H1 (cell line): ENCODE measurements around the gene ASH1L. TPM values are rescaled to one million over a fixed set of nuclear protein-coding genes. Genes with fewer than 3 reads are reported as not detected.

Source experiments
- CTCF ChIA-PET: fragments of 300-600 bp; sonication (Branson Sonifier 250); formaldehyde crosslinking; loops from one replicate; lab custom pipeline; 2021; ENCODE audit not compliant: partially characterized antibody; lab: Charles Lee
- POLR2A ChIA-PET: fragments of 300-600 bp; sonication (Branson Sonifier 250); formaldehyde crosslinking; loops from one replicate; lab custom pipeline; 2021; ENCODE audit warnings: inconsistent platforms; ENCODE audit not compliant: partially characterized antibody; lab: Charles Lee
- DNase-seq, 2 experiments: peaks; one replicate each; pipeline versions ENCODE4 v3.0.0 to v3.0.0-alpha.2; 2010 to 2022; ENCODE audit warnings: low spot score in 2 of 2, low read depth in 1 of 2, mixed read lengths in 1 of 2
- FAIRE-seq: peaks from 2 replicates; lab custom pipeline; 2011; peaks lifted over from hg19 to GRCh38; lab: Jason Lieb, UNC
- H2AFZ ChIP-seq: 2 replicates; pipeline ENCODE4 v1.8.1; 2012; ENCODE audit warnings: low read length, inconsistent platforms
- H2AK5ac ChIP-seq: 2 replicates; pipeline ENCODE4 v1.6.1; 2013; ENCODE audit warnings: low read depth, low read length
- H2BK120ac ChIP-seq: replicated peaks from 2 replicates; pipeline ENCODE3; 2013; ENCODE audit warnings: low read depth, low read length, inconsistent platforms
- H2BK12ac ChIP-seq: 2 replicates; pipeline ENCODE4 v1.6.1; 2013; ENCODE audit warnings: low read depth, low read length
- H2BK15ac ChIP-seq: 2 replicates; pipeline ENCODE4 v1.6.1; 2013; ENCODE audit warnings: low read length
- H2BK20ac ChIP-seq: 2 replicates; pipeline ENCODE4 v1.6.1; 2013; ENCODE audit warnings: low read length
- H2BK5ac ChIP-seq: 2 replicates; pipeline ENCODE4 v1.6.1; 2013; ENCODE audit warnings: low read depth, low read length
- H3K14ac ChIP-seq: 2 replicates; pipeline ENCODE4 v1.6.1; 2013; ENCODE audit warnings: inconsistent platforms; ENCODE audit not compliant: insufficient read length
- H3K18ac ChIP-seq: 2 replicates; pipeline ENCODE4 v1.6.1; 2013; ENCODE audit warnings: low read length; ENCODE audit errors: extremely low read depth
- H3K23ac ChIP-seq: 2 replicates; pipeline ENCODE4 v1.6.1; 2013; ENCODE audit warnings: inconsistent platforms; ENCODE audit not compliant: insufficient read length
- H3K23me2 ChIP-seq: 2 replicates; pipeline ENCODE4 v1.6.1; 2013; ENCODE audit warnings: low read depth, low read length
- H3K27ac ChIP-seq: 2 replicates; pipeline ENCODE4 v1.6.1; 2011; ENCODE audit warnings: low read depth, low read length, inconsistent platforms
- H3K27me3 ChIP-seq, 4 experiments: replicated peaks in 1 of 4; 1 replicate in 1 of 4; 2 replicates in 3 of 4; pipeline versions ENCODE4 v1.6.1 to v1.8.1; 2011 to 2013; ENCODE audit warnings: low read length in 3 of 4, mild to moderate bottlenecking in 3 of 4, inconsistent platforms in 2 of 4, mixed read lengths in 2 of 4, moderate library complexity in 1 of 4; ENCODE audit not compliant: control insufficient read depth in 3 of 4, insufficient read depth in 3 of 4; ENCODE audit errors: extremely low read depth in 1 of 4
- H3K36me3 ChIP-seq, 4 experiments: 2 replicates each; pipeline versions ENCODE4 v1.6.1 to v1.8.1; 2011 to 2013; ENCODE audit warnings: mild to moderate bottlenecking in 4 of 4, low read length in 3 of 4, moderate library complexity in 2 of 4, control low read depth in 1 of 4, inconsistent platforms in 1 of 4; ENCODE audit not compliant: insufficient read depth in 4 of 4, control insufficient read depth in 2 of 4
- H3K4ac ChIP-seq: replicated peaks from 2 replicates; pipeline ENCODE3; 2013; ENCODE audit warnings: low read length, low read depth, mixed read lengths, inconsistent platforms; ENCODE audit not compliant: insufficient read length
- H3K4me1 ChIP-seq, 4 experiments: replicated peaks in 1 of 4; 1 replicate in 1 of 4; 2 replicates in 3 of 4; pipeline versions ENCODE4 v1.6.1 to v1.8.1; 2011 to 2013; ENCODE audit warnings: low read length in 3 of 4, inconsistent platforms in 2 of 4, mixed read lengths in 1 of 4; ENCODE audit not compliant: insufficient read depth in 4 of 4, control insufficient read depth in 3 of 4
- H3K4me2 ChIP-seq, 2 experiments: 2 replicates each; pipeline versions ENCODE4 v1.6.1 to v1.8.1; 2011 to 2013; ENCODE audit warnings: low read depth in 2 of 2, low read length in 2 of 2, control low read depth in 1 of 2, inconsistent platforms in 1 of 2, mild to moderate bottlenecking in 1 of 2; ENCODE audit not compliant: insufficient read depth in 1 of 2
- H3K4me3 ChIP-seq, 4 experiments: fragments of 200-600, 300-600 bp in 1 of 4; sonication (generic), shearing (Covaris generic), sonication (Bioruptor Twin) in 1 of 4; 2 replicates each; pipeline versions ENCODE4 v1.5.1 to v1.8.1; 2011 to 2016; ENCODE audit warnings: low read length in 4 of 4, low read depth in 3 of 4, control low read depth in 2 of 4, inconsistent platforms in 2 of 4, mild to moderate bottlenecking in 2 of 4, mixed read lengths in 1 of 4, moderate library complexity in 1 of 4; ENCODE audit not compliant: insufficient read depth in 2 of 4; ENCODE audit errors: extremely low read depth in 1 of 4
- H3K56ac ChIP-seq: replicated peaks from 2 replicates; pipeline ENCODE3; 2013; ENCODE audit warnings: low read depth, mild to moderate bottlenecking, mixed read lengths, low read length, inconsistent platforms; ENCODE audit not compliant: insufficient read length
- H3K79me1 ChIP-seq: 2 replicates; pipeline ENCODE4 v1.6.1; 2013; ENCODE audit warnings: low read depth, low read length, control low read depth
- H3K79me2 ChIP-seq, 2 experiments: 2 replicates each; pipeline versions ENCODE4 v1.6.1 to v1.8.1; 2012 to 2013; ENCODE audit warnings: low read length in 2 of 2, mild to moderate bottlenecking in 2 of 2, inconsistent platforms in 1 of 2; ENCODE audit not compliant: insufficient read depth in 2 of 2, control insufficient read depth in 1 of 2
- H3K9ac ChIP-seq, 4 experiments: replicated peaks in 1 of 4; 1 replicate in 1 of 4; 2 replicates in 3 of 4; pipeline versions ENCODE4 v1.6.1 to v1.8.1; 2011 to 2013; ENCODE audit warnings: low read depth in 3 of 4, low read length in 3 of 4, control low read depth in 2 of 4, mild to moderate bottlenecking in 2 of 4, moderate library complexity in 2 of 4, inconsistent platforms in 1 of 4; ENCODE audit errors: extremely low read depth in 1 of 4
- H3K9me3 ChIP-seq, 2 experiments: 2 replicates each; pipeline versions ENCODE4 v1.6.1 to v1.8.1; 2012 to 2013; ENCODE audit warnings: mild to moderate bottlenecking in 2 of 2, moderate library complexity in 2 of 2, control low read depth in 1 of 2, inconsistent platforms in 1 of 2, low read depth in 1 of 2, low read length in 1 of 2, mixed read lengths in 1 of 2; ENCODE audit not compliant: insufficient read depth in 2 of 2
- H4K20me1 ChIP-seq, 2 experiments: replicated peaks in 1 of 2; 2 replicates each; pipeline versions ENCODE3 to v1.8.1; 2011 to 2013; ENCODE audit warnings: inconsistent platforms in 2 of 2, low read length in 2 of 2, mild to moderate bottlenecking in 1 of 2; ENCODE audit not compliant: insufficient read depth in 2 of 2, control insufficient read depth in 1 of 2
- H4K5ac ChIP-seq: 2 replicates; pipeline ENCODE4 v1.6.1; 2013; ENCODE audit warnings: low read length, low read depth, mixed read lengths, inconsistent platforms; ENCODE audit not compliant: insufficient read length
- H4K8ac ChIP-seq: 2 replicates; pipeline ENCODE4 v1.8.0; 2013; ENCODE audit warnings: mild to moderate bottlenecking, moderate library complexity, low read length, inconsistent platforms; ENCODE audit not compliant: insufficient read depth; ENCODE audit errors: extremely low read depth
- H4K91ac ChIP-seq: replicated peaks from 2 replicates; pipeline ENCODE3; 2013; ENCODE audit warnings: low read length, mixed read lengths, inconsistent platforms; ENCODE audit not compliant: insufficient read length
- ATF2 ChIP-seq: IDR thresholded peaks from 2 replicates; pipeline ENCODE4 v1.6.1; 2012; ENCODE audit warnings: low read length, inconsistent platforms
- CBX5 ChIP-seq: fragments of 300-800, 300-1000 bp; sonication (generic); IDR thresholded peaks from 2 replicates; pipeline ENCODE4 v1.7.1; 2016; ENCODE audit warnings: antibody characterized with exemption, low read length, low read depth
- EP300 ChIP-seq, 2 experiments: IDR thresholded peaks; 1 replicate in 1 of 2; 2 replicates in 1 of 2; pipeline ENCODE4 v1.6.1; 2011 to 2012; ENCODE audit warnings: low read depth in 2 of 2, low read length in 2 of 2, mild to moderate bottlenecking in 2 of 2, borderline replicate concordance in 1 of 2, inconsistent platforms in 1 of 2, moderate library complexity in 1 of 2
- FOSL1 ChIP-seq: IDR thresholded peaks from 2 replicates; pipeline ENCODE4 v1.6.1; 2011; ENCODE audit warnings: mild to moderate bottlenecking, low read depth, low read length, moderate library complexity; ENCODE audit not compliant: insufficient read depth
- HDAC2 ChIP-seq, 2 experiments: fragments of 300-600 bp in 1 of 2; sonication (generic) in 1 of 2; IDR thresholded peaks; 2 replicates each; pipeline ENCODE4 v1.6.1; 2011 to 2012; ENCODE audit warnings: low read depth in 2 of 2, low read length in 2 of 2, mild to moderate bottlenecking in 2 of 2, moderate library complexity in 2 of 2, borderline replicate concordance in 1 of 2, inconsistent platforms in 1 of 2
- JUND ChIP-seq: IDR thresholded peaks from 2 replicates; pipeline ENCODE4 v1.6.1; 2011; ENCODE audit warnings: mild to moderate bottlenecking, improper control_type of control experiment, low read length
- MAFK ChIP-seq: IDR thresholded peaks from 2 replicates; pipeline ENCODE4 v1.6.1; 2012; ENCODE audit warnings: low read depth, mild to moderate bottlenecking, improper control_type of control experiment, low read length
- MAX ChIP-seq: IDR thresholded peaks from 2 replicates; pipeline ENCODE4 v1.6.1; 2012; ENCODE audit warnings: inconsistent platforms
- NANOG ChIP-seq: IDR thresholded peaks from 2 replicates; pipeline ENCODE4 v1.6.1; 2011; ENCODE audit warnings: low read length, low read depth, mild to moderate bottlenecking, inconsistent platforms; ENCODE audit not compliant: insufficient read depth, poor library complexity, severe bottlenecking
- SIRT6 ChIP-seq: IDR thresholded peaks from one replicate; pipeline ENCODE4 v1.7.1; 2012; ENCODE audit warnings: low read length, inconsistent platforms
- SUZ12 ChIP-seq: fragments of 200-600 bp; sonication (generic); IDR thresholded peaks from 2 replicates; pipeline ENCODE4 v1.6.1; 2012; ENCODE audit warnings: mild to moderate bottlenecking, inconsistent platforms, low read length, moderate library complexity, mixed read lengths
- WGBS, 2 experiments: shearing (Covaris generic) in 1 of 2; methylation state at CpG; one replicate each; pipeline versions ENCODE4 v1.1.6 to v1.1.7; 2013 to 2015; ENCODE audit warnings: low lambda C conversion rate in 2 of 2, mixed read lengths in 2 of 2, inconsistent platforms in 1 of 2, low coverage in 1 of 2, missing lambda C conversion rate in 1 of 2; ENCODE audit not compliant: insufficient replicate concordance in 2 of 2, insufficient coverage in 1 of 2, insufficient read length in 1 of 2; ENCODE audit errors: extremely low coverage in 1 of 2, missing lambda C conversion rate in 1 of 2; 5-methylcytosine and 5-hydroxymethylcytosine counted together
- polyA plus RNA-seq, 7 experiments: library from polyadenylated mRNA; depleted of rRNA in 3 of 7; stranded (reverse) in 5 of 7; unstranded in 2 of 7; fragments of >200 nt in 5 of 7; fragments of 200-250 nt in 2 of 7; gene quantifications; 1 replicate in 5 of 7; 2 replicates in 1 of 7; 4 replicates in 1 of 7; pipeline versions ENCODE4 v1.2.1 to v1.2.3, GENCODE V29; 2011 to 2013; ENCODE audit warnings: missing spikeins in 2 of 7, mixed read lengths in 2 of 7
- total RNA-seq: library from RNA; stranded (reverse); fragmentation: NEBNext Ultra II Directional; extraction: Animal tissue kit (Norgen Biotek cat#: 25700); gene quantifications from 2 replicates; pipeline ENCODE4 v1.2.1, GENCODE V29; 2021

The ASH1L gene
- total and polyA plus RNA-seq, 2 of the 8 experiments (the other 6 are each of a cell fraction or from before 2014, with no cell fraction given): 7.5 to 27.6 TPM

DNA sequence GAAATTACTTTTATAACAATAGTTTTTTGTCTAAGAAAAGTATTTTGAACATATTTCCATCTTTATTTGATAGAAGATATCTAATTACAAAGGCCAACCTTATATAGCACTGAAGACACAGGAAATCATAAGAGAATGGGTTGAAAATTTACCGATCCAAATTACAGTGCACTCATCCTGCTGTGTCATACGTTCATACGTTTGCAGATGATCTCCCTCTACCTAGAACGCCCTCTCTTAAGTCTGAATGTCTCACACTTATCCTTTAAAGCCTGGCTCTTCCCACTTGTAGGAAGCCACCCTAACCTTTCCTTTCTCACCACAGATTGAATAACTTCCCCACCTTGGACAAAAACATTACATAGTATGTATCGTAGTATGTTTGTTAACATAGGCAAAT is 9.3 kb downstream of the ASH1L start:
- no peak overlapping the region for H3K4ac ChIP-seq
- no peak overlapping the region for H3K14ac ChIP-seq
- H3K27ac ChIP-seq: no peak overlapping the region
- no peaks in the 10 kb centered on the region for H3K27me3 ChIP-seq
- H3K9ac ChIP-seq: no peak overlapping the region
- 89% methylated on average over 5 of the region's 5 CpGs; no CpG with 5 or more reads in 1 of the 2 experiments for WGBS, 2 experiments
- no peak for FAIRE-seq
- no peak overlapping the region for H3K4me3 ChIP-seq
- no peak overlapping the region for H2BK120ac ChIP-seq
- H3K18ac ChIP-seq: no peak overlapping the region
- H3K36me3 ChIP-seq: peaks cover 0 to 3% (median 0%) of the 10 kb centered on the region in 4 experiments; a peak in 1 of 8 replicates
- no peak for DNase-seq
- no peak overlapping the region for H2BK15ac ChIP-seq
- H2AFZ ChIP-seq: no peak overlapping the region
- no peak overlapping the region for H3K23ac ChIP-seq
- no peak overlapping the region for H2BK5ac ChIP-seq
- no peak overlapping the region for H2AK5ac ChIP-seq
- no peaks in the 10 kb centered on the region for H3K9me3 ChIP-seq
- ChIA-PET POLR2A (no interaction called here), CTCF (no interaction called here)
- no peak overlapping the region for H4K8ac ChIP-seq
- H2BK20ac ChIP-seq: no peak overlapping the region
- H2BK12ac ChIP-seq: no peak overlapping the region
- no peaks in the 10 kb centered on the region for H3K23me2 ChIP-seq
- peaks cover 15 to 93% of the 10 kb centered on the region in 2 experiments for H3K79me2 ChIP-seq
- H3K56ac ChIP-seq: no peak overlapping the region
- H4K20me1 ChIP-seq: peaks cover 1 to 9% of the 10 kb centered on the region in 2 experiments
- H3K79me1 ChIP-seq: peaks cover 2% of the 10 kb centered on the region; the same call in 1 of the 2 replicates
- no peak overlapping the region for H4K5ac ChIP-seq
- no peaks in the 10 kb centered on the region for H3K4me1 ChIP-seq
- H4K91ac ChIP-seq: no peak overlapping the region
- H3K4me2 ChIP-seq: no peak overlapping the region
- TF ChIP-seq EP300 (IDR thresholded peaks at IDR 0.05; ENCODE audit: borderline replicate concordance in 1 of 2, low read depth in 2 of 2, low read length in 2 of 2) (no peak), SUZ12 (no peak), MAFK (no peak), JUND (no peak), SIRT6 (no peak), FOSL1 (no peak), NANOG (no peak), HDAC2 (IDR thresholded peaks at IDR 0.05; ENCODE audit: borderline replicate concordance in 1 of 2, low read depth in 2 of 2, low read length in 2 of 2) (no peak), CBX5 (no peak), MAX (no peak), ATF2 (no peak)
